ENCODE data around the gene SRGN.

The SRGN gene

GRCh38 chr10:69060127-69060798, 27.6 kb upstream of the SRGN start:
- intact Hi-C loops (cut with DNase I), result no loop called here
- peak in 1 of 10 donors; percentile 46 for DNase-seq

GRCh38 chr10:69061305-69062161, 26.4 kb upstream of the SRGN start:
- intact Hi-C loops (cut with DNase I), result no loop called here
- peak in 1 of 10 donors; percentile 77 for DNase-seq

GRCh38 chr10:69062901-69063300, 25.0 kb upstream of the SRGN start:
- intact Hi-C loops (cut with DNase I), result no loop called here

GRCh38 chr10:69064762-69065328, 23.1 kb upstream of the SRGN start:
- peak in 1 of 10 donors; percentile 0 for DNase-seq
- intact Hi-C loops (cut with DNase I), result no loop called here

More at GRCh38 chr10:69062901-69063300, 25.0 kb upstream of the SRGN start:
- DNase-seq, result peak in 1 of 10 donors; percentile 1

- intact Hi-C loops (cut with DNase I), result no loop called here
Observed at GRCh38 chr10:69065406-69066361, 22.2 kb upstream of the SRGN start.

GRCh38 chr10:69067189-69067588, 20.7 kb upstream of the SRGN start:
- peak in 1 of 10 donors; percentile 15 for DNase-seq
- intact Hi-C loops (cut with DNase I), result no loop called here

More at GRCh38 chr10:69065406-69066361, 22.2 kb upstream of the SRGN start:
- DNase-seq, result peak in 1 of 10 donors; percentile 28

GRCh38 chr10:69068549-69068948, 19.4 kb upstream of the SRGN start:
- peak in 1 of 10 donors; percentile 8 for DNase-seq
- intact Hi-C loops (cut with DNase I), result no loop called here

- peak in 1 of 10 donors; percentile 73 for DNase-seq
- intact Hi-C loops (cut with DNase I), result no loop called here
Observed at GRCh38 chr10:69069090-69070042, 18.5 kb upstream of the SRGN start.

- no peak for DNase-seq
- intact Hi-C loops (cut with DNase I), result no loop called here
Observed at GRCh38 chr10:69070951-69071350, 17.0 kb upstream of the SRGN start.

GRCh38 chr10:69071610-69072009, 16.3 kb upstream of the SRGN start:
- intact Hi-C loops (cut with DNase I), result no loop called here
- no peak for DNase-seq

- intact Hi-C loops (cut with DNase I), result no loop called here
- no peak for DNase-seq
Observed at GRCh38 chr10:69073026-69073425, 14.9 kb upstream of the SRGN start.

GRCh38 chr10:69073736-69074364, 14.1 kb upstream of the SRGN start:
- peak in 1 of 10 donors; percentile 13 for DNase-seq
- intact Hi-C loops (cut with DNase I), result no loop called here

- DNase-seq, result no peak
- intact Hi-C loops (cut with DNase I), result no loop called here
Observed at GRCh38 chr10:69074532-69074931, 13.4 kb upstream of the SRGN start.

- intact Hi-C loops (cut with DNase I), result no loop called here
- DNase-seq, result no peak
Observed at GRCh38 chr10:69075431-69075830, 12.5 kb upstream of the SRGN start.

- no peak for DNase-seq
- intact Hi-C loops (cut with DNase I), result no loop called here
Observed at GRCh38 chr10:69078311-69078710, 9.6 kb upstream of the SRGN start.

- intact Hi-C loops (cut with DNase I), result no loop called here
- no peak for DNase-seq
Observed at GRCh38 chr10:69080226-69080625, 7.7 kb upstream of the SRGN start.

- intact Hi-C loops (cut with DNase I), result no loop called here
Observed at GRCh38 chr10:69086001-69086509, 1.8 kb upstream of the SRGN start.

GRCh38 chr10:69088471-69088769, 517 bp downstream of the SRGN start:
- no peak for DNase-seq
- intact Hi-C loops (cut with DNase I), result no loop called here

More at GRCh38 chr10:69086001-69086509, 1.8 kb upstream of the SRGN start:
- DNase-seq, result no peak

Data from posterior cingulate gyrus (tissue), 11 donors.